ENCODE data around the gene FBLN1.

Gene FBLN1

DNA sequence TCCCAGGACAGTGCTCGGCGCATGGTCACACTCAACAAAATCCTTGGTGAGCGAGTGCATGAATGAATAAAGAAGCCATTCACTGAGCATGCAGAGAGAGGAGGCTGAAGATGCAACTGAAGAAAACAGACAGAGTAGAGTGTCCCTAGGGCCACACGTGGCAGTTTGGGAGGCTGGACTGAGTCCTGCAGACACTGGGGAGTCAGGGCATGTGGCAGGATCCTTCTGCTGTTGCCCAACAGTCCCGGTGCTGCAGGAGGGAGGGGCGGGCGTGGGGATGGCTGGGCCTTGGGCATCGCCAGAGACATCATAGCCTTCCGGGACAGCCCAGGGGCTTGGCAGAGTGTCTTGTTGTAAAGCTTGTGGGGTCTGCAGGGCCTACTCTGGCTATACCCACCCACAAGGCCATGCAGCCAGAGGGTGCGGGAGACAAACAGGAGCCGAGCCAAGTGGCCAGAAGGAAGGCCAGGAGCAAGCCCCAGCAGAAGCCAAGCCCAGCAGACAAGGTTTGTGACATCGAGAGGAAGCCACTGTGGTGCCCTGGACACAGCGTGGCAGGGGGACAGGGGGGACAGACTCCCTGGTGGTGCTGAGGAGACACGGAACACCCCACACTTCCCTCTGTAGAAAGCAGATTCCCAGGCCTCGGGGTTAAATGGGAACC is 26.7 kb upstream of the FBLN1 start:
- H3K9me3 ChIP-seq (ENCODE audit: severe bottlenecking), result no peaks in the 10 kb centered on the region
- H3K36me3 ChIP-seq (ENCODE audit: low read depth), result no peaks in the 10 kb centered on the region
- H3K27ac ChIP-seq (ENCODE audit: poor library complexity, severe bottlenecking), result no peak overlapping the region
- TF ChIP-seq, protein P1, sequence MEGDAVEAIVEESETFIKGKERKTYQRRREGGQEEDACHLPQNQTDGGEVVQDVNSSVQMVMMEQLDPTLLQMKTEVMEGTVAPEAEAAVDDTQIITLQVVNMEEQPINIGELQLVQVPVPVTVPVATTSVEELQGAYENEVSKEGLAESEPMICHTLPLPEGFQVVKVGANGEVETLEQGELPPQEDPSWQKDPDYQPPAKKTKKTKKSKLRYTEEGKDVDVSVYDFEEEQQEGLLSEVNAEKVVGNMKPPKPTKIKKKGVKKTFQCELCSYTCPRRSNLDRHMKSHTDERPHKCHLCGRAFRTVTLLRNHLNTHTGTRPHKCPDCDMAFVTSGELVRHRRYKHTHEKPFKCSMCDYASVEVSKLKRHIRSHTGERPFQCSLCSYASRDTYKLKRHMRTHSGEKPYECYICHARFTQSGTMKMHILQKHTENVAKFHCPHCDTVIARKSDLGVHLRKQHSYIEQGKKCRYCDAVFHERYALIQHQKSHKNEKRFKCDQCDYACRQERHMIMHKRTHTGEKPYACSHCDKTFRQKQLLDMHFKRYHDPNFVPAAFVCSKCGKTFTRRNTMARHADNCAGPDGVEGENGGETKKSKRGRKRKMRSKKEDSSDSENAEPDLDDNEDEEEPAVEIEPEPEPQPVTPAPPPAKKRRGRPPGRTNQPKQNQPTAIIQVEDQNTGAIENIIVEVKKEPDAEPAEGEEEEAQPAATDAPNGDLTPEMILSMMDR (IDR thresholded peaks at IDR 0.05; ENCODE audit: poor library complexity, severe bottlenecking), result no peak
- peaks cover 10% of the 10 kb centered on the region for H3K4me1 ChIP-seq (ENCODE audit: insufficient read depth, poor library complexity, severe bottlenecking)
- H3K4me3 ChIP-seq (ENCODE audit: severe bottlenecking), result no peak overlapping the region
- H3K27me3 ChIP-seq (ENCODE audit: insufficient read depth, poor library complexity, severe bottlenecking), result no peaks in the 10 kb centered on the region
- DNase-seq (ENCODE audit: low spot score) (no peak), ATAC-seq (ENCODE audit: low read depth) (no peak)

DNA sequence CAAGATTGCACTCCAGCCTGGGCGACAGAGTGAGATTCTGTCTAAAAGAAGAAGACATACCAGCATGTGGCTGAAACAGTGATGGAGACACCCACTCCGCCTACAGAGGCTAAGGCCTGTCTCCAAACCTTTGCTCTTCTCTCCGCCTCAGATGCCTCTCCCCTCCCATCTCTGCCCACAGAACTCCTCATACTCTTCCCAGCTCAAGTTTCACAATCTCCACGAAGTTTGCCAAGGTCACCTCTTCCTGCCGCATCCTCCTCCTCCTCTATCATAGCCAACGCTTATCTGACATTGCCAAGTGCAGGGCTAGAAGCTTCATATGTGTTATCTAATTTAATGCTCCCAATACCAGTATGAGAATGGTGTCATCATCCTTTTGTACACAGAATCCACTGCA is 25.9 kb upstream of the FBLN1 start:
- Histone ChIP-seq H3K4me1 (ENCODE audit: insufficient read depth, poor library complexity, severe bottlenecking) (peaks cover 10% of the 10 kb centered on the region), H3K27ac (ENCODE audit: poor library complexity, severe bottlenecking) (no peak overlapping the region), H3K36me3 (ENCODE audit: low read depth) (no peaks in the 10 kb centered on the region), H3K27me3 (ENCODE audit: insufficient read depth, poor library complexity, severe bottlenecking) (no peaks in the 10 kb centered on the region), H3K9me3 (ENCODE audit: severe bottlenecking) (no peaks in the 10 kb centered on the region), H3K4me3 (ENCODE audit: severe bottlenecking) (no peak overlapping the region)
- no peak for ATAC-seq (ENCODE audit: low read depth)
- DNase-seq (ENCODE audit: low spot score), result no peak
- TF ChIP-seq, protein P1 (IDR thresholded peaks at IDR 0.05; ENCODE audit: poor library complexity, severe bottlenecking), result no peak

DNA sequence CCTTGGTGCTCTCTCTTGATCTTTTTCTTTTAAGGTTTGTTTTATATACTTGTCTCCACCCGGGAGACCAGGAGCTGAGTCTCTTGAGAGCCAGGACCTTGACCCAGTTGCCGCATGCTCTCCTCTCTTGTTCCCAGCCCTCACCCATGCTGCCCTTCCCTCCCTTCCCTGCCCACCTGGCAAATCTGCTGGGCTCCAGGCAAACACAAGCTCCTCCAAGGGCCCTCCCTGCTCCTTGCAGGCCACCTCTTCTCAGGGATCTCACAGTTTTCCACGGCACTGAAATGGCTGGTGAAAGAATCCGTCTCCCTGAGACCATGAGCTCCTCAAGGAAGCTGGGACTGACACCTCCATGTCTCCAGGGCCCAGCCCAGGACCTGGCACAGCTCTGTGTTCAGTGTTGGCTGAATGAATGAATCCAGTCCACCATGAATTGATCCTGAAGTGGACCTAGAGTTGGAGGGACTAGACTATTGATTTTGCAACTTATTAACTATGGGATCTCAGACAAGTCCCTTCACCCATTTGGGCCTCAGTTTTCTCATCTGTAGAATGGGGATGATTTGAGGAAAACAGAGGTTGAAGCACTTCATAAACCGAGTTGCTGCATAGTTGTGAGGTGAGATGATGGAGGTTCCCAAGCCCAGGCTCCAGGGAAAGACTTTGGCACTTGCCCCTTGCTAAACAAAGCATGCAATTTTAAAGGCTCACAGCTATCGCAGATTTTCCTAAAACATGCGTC is 25.1 kb upstream of the FBLN1 start:
- ATAC-seq (ENCODE audit: low read depth) (no peak), DNase-seq (ENCODE audit: low spot score) (no peak)
- Histone ChIP-seq H3K4me1 (ENCODE audit: insufficient read depth, poor library complexity, severe bottlenecking) (peaks cover 10% of the 10 kb centered on the region), H3K9me3 (ENCODE audit: severe bottlenecking) (no peaks in the 10 kb centered on the region), H3K4me3 (ENCODE audit: severe bottlenecking) (no peak overlapping the region), H3K36me3 (ENCODE audit: low read depth) (no peaks in the 10 kb centered on the region), H3K27ac (ENCODE audit: poor library complexity, severe bottlenecking) (peak overlapping the region; percentile 47), H3K27me3 (ENCODE audit: insufficient read depth, poor library complexity, severe bottlenecking) (no peaks in the 10 kb centered on the region)
- TF ChIP-seq, protein P1 (IDR thresholded peaks at IDR 0.05; ENCODE audit: poor library complexity, severe bottlenecking), result no peak

DNA sequence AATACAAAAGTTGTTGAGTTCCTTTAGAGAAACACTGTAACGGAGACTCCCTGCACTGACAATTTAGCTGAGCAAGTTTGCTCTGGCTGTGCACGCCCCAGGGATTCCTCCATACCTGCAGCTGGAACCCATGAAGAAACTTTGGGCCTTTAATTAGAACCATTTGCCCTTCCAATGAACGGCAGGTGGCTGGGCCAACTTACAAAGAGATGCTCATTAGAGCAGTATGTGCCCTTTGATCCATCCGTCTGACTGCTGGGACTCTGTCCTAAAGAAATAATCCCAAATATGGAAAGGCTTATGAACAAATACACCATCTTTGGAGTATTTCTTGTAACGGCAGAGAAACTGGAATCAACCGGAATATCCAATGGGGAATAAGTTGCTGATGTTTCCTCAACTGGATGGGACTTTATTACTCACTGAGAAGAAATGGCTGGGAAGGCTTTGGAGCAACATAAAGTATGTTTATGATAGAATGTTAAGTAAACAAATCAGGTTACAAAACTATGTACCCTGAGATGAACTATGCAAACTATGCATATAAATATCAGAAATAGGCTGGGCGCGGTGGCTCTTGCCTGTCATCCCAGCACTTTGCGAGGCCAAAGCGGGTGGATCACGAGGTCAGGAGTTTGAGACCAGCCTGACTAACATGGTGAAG is 24.4 kb upstream of the FBLN1 start:
- no peak for DNase-seq (ENCODE audit: low spot score)
- Histone ChIP-seq H3K27ac (ENCODE audit: poor library complexity, severe bottlenecking) (peak overlapping the region; percentile 47), H3K4me1 (ENCODE audit: insufficient read depth, poor library complexity, severe bottlenecking) (peaks cover 10% of the 10 kb centered on the region), H3K36me3 (ENCODE audit: low read depth) (no peaks in the 10 kb centered on the region), H3K27me3 (ENCODE audit: insufficient read depth, poor library complexity, severe bottlenecking) (no peaks in the 10 kb centered on the region), H3K9me3 (ENCODE audit: severe bottlenecking) (no peaks in the 10 kb centered on the region), H3K4me3 (ENCODE audit: severe bottlenecking) (no peak overlapping the region)
- peak; percentile 91 for ATAC-seq (ENCODE audit: low read depth)
- TF ChIP-seq, protein P1 (IDR thresholded peaks at IDR 0.05; ENCODE audit: poor library complexity, severe bottlenecking), result no peak
